Neuronal stem cell (in vitro differentiated cells): ENCODE results near the gene CLTB.

Experiments
- DNase-seq: peaks from one replicate; pipeline ENCODE4 v3.0.0-alpha.2; 2013; ENCODE audit warnings: low spot score
- H2AFZ ChIP-seq: one replicate; pipeline ENCODE4 v1.6.1; 2013; ENCODE audit warnings: mild to moderate bottlenecking, low read length, inconsistent platforms
- H2AK5ac ChIP-seq: 2 replicates; pipeline ENCODE4 v1.6.1; 2013; ENCODE audit warnings: low read depth, mild to moderate bottlenecking, inconsistent platforms, low read length, moderate library complexity, mixed read lengths
- H2BK120ac ChIP-seq: 2 replicates; pipeline ENCODE4 v1.6.1; 2013; ENCODE audit warnings: low read depth, mild to moderate bottlenecking, inconsistent platforms, low read length, moderate library complexity, mixed read lengths
- H2BK12ac ChIP-seq: one replicate; pipeline ENCODE4 v1.6.1; 2013; ENCODE audit warnings: low read length, inconsistent platforms
- H2BK15ac ChIP-seq: 2 replicates; pipeline ENCODE4 v1.6.1; 2013; ENCODE audit warnings: mild to moderate bottlenecking, low read length, inconsistent platforms, mixed read lengths
- H2BK5ac ChIP-seq: one replicate; pipeline ENCODE4 v1.6.1; 2013; ENCODE audit warnings: inconsistent platforms, mild to moderate bottlenecking, low read length, moderate library complexity
- H3K14ac ChIP-seq: one replicate; pipeline ENCODE4 v1.6.1; 2013; ENCODE audit warnings: low read length, inconsistent platforms
- H3K18ac ChIP-seq: 2 replicates; pipeline ENCODE4 v1.6.1; 2013; ENCODE audit warnings: low read length, inconsistent platforms
- H3K23ac ChIP-seq: 2 replicates; pipeline ENCODE4 v1.6.1; 2013; ENCODE audit warnings: low read depth, mild to moderate bottlenecking, mixed read lengths, low read length, inconsistent platforms; ENCODE audit not compliant: poor library complexity
- H3K27ac ChIP-seq: replicated peaks from 3 replicates; pipeline ENCODE4 v1.5.1; 2013; ENCODE audit warnings: low read length, inconsistent platforms
- H3K27me3 ChIP-seq, 3 experiments: 2 replicates each; pipeline ENCODE4 v1.6.1; 2013; ENCODE audit warnings: low read length in 3 of 3, mild to moderate bottlenecking in 2 of 3, inconsistent platforms in 1 of 3, low read depth in 1 of 3, mixed read lengths in 1 of 3, moderate library complexity in 1 of 3; ENCODE audit not compliant: control insufficient read depth in 3 of 3, insufficient read depth in 3 of 3
- H3K36me3 ChIP-seq, 2 donors: replicated peaks in 1 of 2; 2 replicates each; pipeline ENCODE4 v1.6.1; 2013; ENCODE audit warnings: low read length in 2 of 2; ENCODE audit not compliant: control insufficient read depth in 2 of 2, insufficient read depth in 2 of 2
- H3K4ac ChIP-seq: 2 replicates; pipeline ENCODE4 v1.6.1; 2013; ENCODE audit warnings: inconsistent platforms, mild to moderate bottlenecking, low read length, moderate library complexity
- H3K4me1 ChIP-seq, 2 donors: 1 replicate in 1 of 2; 2 replicates in 1 of 2; pipeline ENCODE4 v1.6.1; 2013; ENCODE audit warnings: low read length in 2 of 2, low read depth in 1 of 2; ENCODE audit not compliant: control insufficient read depth in 2 of 2, insufficient read depth in 1 of 2
- H3K4me2 ChIP-seq: one replicate; pipeline ENCODE4 v1.6.1; 2013; ENCODE audit warnings: mild to moderate bottlenecking, low read length, inconsistent platforms; ENCODE audit not compliant: insufficient read depth, poor library complexity, severe bottlenecking
- H3K4me3 ChIP-seq, 2 donors: 2 replicates each; pipeline ENCODE4 v1.5.1; 2013; ENCODE audit warnings: low read length in 2 of 2, mild to moderate bottlenecking in 2 of 2, inconsistent platforms in 1 of 2, moderate library complexity in 1 of 2
- H3K79me1 ChIP-seq: one replicate; pipeline ENCODE4 v1.6.1; 2013; ENCODE audit warnings: low read depth, mild to moderate bottlenecking, inconsistent platforms, low read length, moderate library complexity
- H3K9ac ChIP-seq: one replicate; pipeline ENCODE4 v1.6.1; 2013; ENCODE audit warnings: mild to moderate bottlenecking, low read depth, low read length, inconsistent platforms; ENCODE audit not compliant: poor library complexity
- H3K9me3 ChIP-seq, 2 donors: replicated peaks in 1 of 2; 2 replicates each; pipeline versions ENCODE3 to v1.6.1; 2013; ENCODE audit warnings: low read length in 2 of 2, mild to moderate bottlenecking in 2 of 2, inconsistent platforms in 1 of 2, low read depth in 1 of 2, mixed read lengths in 1 of 2, moderate library complexity in 1 of 2; ENCODE audit not compliant: control insufficient read depth in 2 of 2, insufficient read depth in 1 of 2
- H4K8ac ChIP-seq: one replicate; pipeline ENCODE4 v1.6.1; 2013; ENCODE audit warnings: low read depth, mild to moderate bottlenecking, inconsistent platforms, low read length, moderate library complexity
- H4K91ac ChIP-seq: one replicate; pipeline ENCODE4 v1.6.1; 2013; ENCODE audit warnings: low read length, low read depth, mild to moderate bottlenecking, inconsistent platforms; ENCODE audit not compliant: poor library complexity
- WGBS, 2 donors: extraction: QIAGEN DNeasy Blood & Tissue Kit; methylation state at CpG; one replicate each; pipeline ENCODE4 v1.1.7; 2013; ENCODE audit warnings: missing lambda C conversion rate in 2 of 2, mixed read lengths in 1 of 2; ENCODE audit not compliant: insufficient read length in 2 of 2, insufficient replicate concordance in 1 of 2; ENCODE audit errors: extremely low coverage in 2 of 2; 5-methylcytosine and 5-hydroxymethylcytosine counted together

Gene CLTB

GRCh38 chr5:176401281-176402205 is 14.8 kb downstream of the CLTB start:
- H2AFZ ChIP-seq = no peak overlapping the region
- no peak overlapping the region for H2BK5ac ChIP-seq
- H3K4me1 ChIP-seq = peaks cover 0 to 2% of the 10 kb centered on the region in 2 donors
- H3K79me1 ChIP-seq = peaks cover 2% of the 10 kb centered on the region
- no peak overlapping the region for H2BK15ac ChIP-seq
- H3K14ac ChIP-seq = no peak overlapping the region
- no peak overlapping the region for H2BK120ac ChIP-seq
- H3K9me3 ChIP-seq = no peaks in the 10 kb centered on the region
- no peak overlapping the region for H3K18ac ChIP-seq
- WGBS, 2 donors = no CpG with 5 or more reads among the region's 22 CpGs
- no peak overlapping the region for H3K9ac ChIP-seq
- H3K36me3 ChIP-seq = peaks cover 2 to 7% of the 10 kb centered on the region in 2 donors
- H3K4ac ChIP-seq = no peak overlapping the region
- no peak overlapping the region for H4K8ac ChIP-seq
- no peak overlapping the region for H3K27ac ChIP-seq
- H2BK12ac ChIP-seq = no peak overlapping the region
- H3K23ac ChIP-seq = no peak overlapping the region
- no peak overlapping the region for H2AK5ac ChIP-seq
- no peak overlapping the region for H3K4me2 ChIP-seq
- H3K27me3 ChIP-seq = no peaks in the 10 kb centered on the region
- no peak overlapping the region for H3K4me3 ChIP-seq
- DNase-seq = no peak
- H4K91ac ChIP-seq = no peak overlapping the region

GRCh38 chr5:176400382-176401156 is 15.8 kb downstream of the CLTB start:
- H2AFZ ChIP-seq = no peak overlapping the region
- DNase-seq = no peak
- H3K79me1 ChIP-seq = peaks cover 2% of the 10 kb centered on the region
- WGBS, 2 donors = no CpG with 5 or more reads among the region's 17 CpGs
- no peak overlapping the region for H2BK5ac ChIP-seq
- H3K27me3 ChIP-seq = no peaks in the 10 kb centered on the region
- H3K36me3 ChIP-seq = peaks cover 2% of the 10 kb centered on the region in 2 donors
- H3K9ac ChIP-seq = no peak overlapping the region
- H3K9me3 ChIP-seq = no peaks in the 10 kb centered on the region
- H2BK12ac ChIP-seq = no peak overlapping the region
- H3K4me2 ChIP-seq = no peak overlapping the region
- no peak overlapping the region for H2BK120ac ChIP-seq
- H3K4me3 ChIP-seq = no peak overlapping the region
- no peak overlapping the region for H4K91ac ChIP-seq
- H3K4ac ChIP-seq = no peak overlapping the region
- H3K23ac ChIP-seq = no peak overlapping the region
- no peak overlapping the region for H2BK15ac ChIP-seq
- peak overlapping the region; percentile 13 for H2AK5ac ChIP-seq
- H4K8ac ChIP-seq = no peak overlapping the region
- no peak overlapping the region for H3K14ac ChIP-seq
- H3K27ac ChIP-seq = no peak overlapping the region
- H3K18ac ChIP-seq = no peak overlapping the region
- peaks cover 0 to under 1% of the 10 kb centered on the region in 2 donors for H3K4me1 ChIP-seq

DNA sequence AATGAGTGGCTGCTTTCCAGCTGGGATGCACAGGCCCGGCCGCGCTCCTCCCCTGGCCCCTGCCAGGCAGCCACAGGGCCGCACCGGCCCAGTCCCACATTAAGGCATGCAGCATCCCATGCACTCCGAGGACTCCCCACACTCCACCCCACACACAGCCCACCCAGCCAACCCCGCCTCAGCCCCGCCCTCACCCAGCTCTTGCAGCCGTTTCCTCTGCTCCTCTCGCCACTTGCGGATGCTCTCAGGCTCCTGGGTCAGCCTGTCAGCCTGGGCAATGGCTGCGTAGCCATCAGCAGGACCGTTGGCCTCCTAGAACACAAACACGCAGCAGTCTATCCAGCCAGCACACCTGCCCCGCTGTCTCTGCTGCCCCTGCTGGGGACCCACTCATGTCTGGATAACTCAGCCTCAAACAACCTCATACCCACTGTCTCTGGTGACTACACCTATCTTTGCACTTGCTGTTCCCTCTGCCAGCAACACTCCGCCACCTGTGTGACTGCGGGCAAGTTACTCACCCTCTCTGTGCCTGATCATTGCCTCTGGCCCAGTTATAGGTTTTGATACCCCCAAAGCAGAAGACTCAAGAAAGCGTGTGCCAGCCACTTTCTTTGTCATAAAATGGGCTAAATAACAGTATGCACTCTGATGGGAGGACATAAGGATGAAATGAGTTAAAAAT is 18.5 kb downstream of the CLTB start:
- H3K4me3 ChIP-seq = no peak overlapping the region
- H2AFZ ChIP-seq = no peak overlapping the region
- peaks cover 6 to 7% of the 10 kb centered on the region in 2 donors for H3K36me3 ChIP-seq
- no peak overlapping the region for H4K91ac ChIP-seq
- H2BK12ac ChIP-seq = no peak overlapping the region
- H3K18ac ChIP-seq = no peak overlapping the region
- H3K9me3 ChIP-seq = no peaks in the 10 kb centered on the region
- no peak overlapping the region for H2BK5ac ChIP-seq
- no CpG with 5 or more reads among the region's 18 CpGs for WGBS, 2 donors
- H3K14ac ChIP-seq = no peak overlapping the region
- no peak overlapping the region for H2AK5ac ChIP-seq
- no peaks in the 10 kb centered on the region for H3K27me3 ChIP-seq
- H2BK120ac ChIP-seq = no peak overlapping the region
- no peak overlapping the region for H4K8ac ChIP-seq
- no peak overlapping the region for H2BK15ac ChIP-seq
- H3K4me2 ChIP-seq = no peak overlapping the region
- no peak overlapping the region for H3K23ac ChIP-seq
- no peak overlapping the region for H3K9ac ChIP-seq
- H3K4me1 ChIP-seq = no peaks in the 10 kb centered on the region
- peaks cover 5% of the 10 kb centered on the region for H3K79me1 ChIP-seq
- H3K4ac ChIP-seq = no peak overlapping the region
- DNase-seq = no peak
- no peak overlapping the region for H3K27ac ChIP-seq
